CD14-positive monocyte (primary cell): ENCODE data around the gene PRDM11. TPM values are rescaled to one million over a fixed set of nuclear protein-coding genes. Genes with fewer than 3 reads are reported as not detected.

ENCODE experiments used
- DNase-seq, 3 donors: peaks; one replicate each; pipeline ENCODE4 v3.0.0-alpha.2; 2011 to 2022
- H2AFZ ChIP-seq: 2 replicates; pipeline ENCODE4 v1.6.0; 2012; ENCODE audit warnings: mild to moderate bottlenecking, low read depth, low read length, inconsistent platforms; ENCODE audit not compliant: insufficient read depth, poor library complexity, severe bottlenecking
- H3K27ac ChIP-seq, 2 donors: 1 replicate in 1 of 2; 2 replicates in 1 of 2; pipeline ENCODE4 v1.5.1; 2012 to 2013; ENCODE audit warnings: low read length in 2 of 2, control low read depth in 1 of 2, inconsistent platforms in 1 of 2, low read depth in 1 of 2, mild to moderate bottlenecking in 1 of 2
- H3K27me3 ChIP-seq, 2 donors: one replicate each; pipeline versions ENCODE4 v1.6.0 to v1.6.1; 2011 to 2013; ENCODE audit warnings: low read length in 2 of 2; ENCODE audit not compliant: control insufficient read depth in 2 of 2, insufficient read depth in 2 of 2
- H3K36me3 ChIP-seq, 2 donors: replicated peaks in 1 of 2; 1 replicate in 1 of 2; 2 replicates in 1 of 2; pipeline versions ENCODE4 v1.5.1 to v1.6.1; 2012 to 2013; ENCODE audit warnings: low read length in 2 of 2, control low read depth in 1 of 2, inconsistent platforms in 1 of 2, mild to moderate bottlenecking in 1 of 2; ENCODE audit not compliant: insufficient read depth in 2 of 2, control insufficient read depth in 1 of 2
- H3K4me1 ChIP-seq, 2 donors: 1 replicate in 1 of 2; 2 replicates in 1 of 2; pipeline versions ENCODE4 v1.5.1 to v1.6.1; 2012 to 2013; ENCODE audit warnings: low read length in 2 of 2, control low read depth in 1 of 2, inconsistent platforms in 1 of 2, mild to moderate bottlenecking in 1 of 2, moderate library complexity in 1 of 2; ENCODE audit not compliant: insufficient read depth in 2 of 2, control insufficient read depth in 1 of 2
- H3K4me2 ChIP-seq: replicated peaks from 2 replicates; pipeline ENCODE3; 2012; ENCODE audit warnings: low read length, moderate library complexity, mild to moderate bottlenecking; ENCODE audit not compliant: poor library complexity, severe bottlenecking; ENCODE audit errors: extremely low read depth
- H3K4me3 ChIP-seq, 3 experiments: fragments of 200-600 bp in 1 of 3; sonication (generic) in 1 of 3; replicated peaks in 1 of 3; 1 replicate in 2 of 3; 2 replicates in 1 of 3; pipeline ENCODE4 v1.5.1; 2011 to 2013; ENCODE audit warnings: low read length in 3 of 3, mild to moderate bottlenecking in 3 of 3, control low read depth in 2 of 3, low read depth in 2 of 3, inconsistent platforms in 1 of 3, moderate library complexity in 1 of 3
- H3K79me2 ChIP-seq: 2 replicates; pipeline ENCODE4 v1.6.0; 2012; ENCODE audit warnings: mild to moderate bottlenecking, control low read depth, inconsistent platforms, low read length, moderate library complexity; ENCODE audit not compliant: insufficient read depth
- H3K9ac ChIP-seq: 2 replicates; pipeline ENCODE4 v1.6.0; 2017; ENCODE audit warnings: low read length, mild to moderate bottlenecking; ENCODE audit not compliant: insufficient read depth, poor library complexity, severe bottlenecking
- H3K9me3 ChIP-seq, 2 donors: replicated peaks in 1 of 2; 1 replicate in 1 of 2; 2 replicates in 1 of 2; pipeline versions ENCODE4 v1.5.1 to v1.6.1; 2012 to 2013; ENCODE audit warnings: low read length in 2 of 2, control low read depth in 1 of 2; ENCODE audit not compliant: control insufficient read depth in 1 of 2, insufficient read depth in 1 of 2
- H4K20me1 ChIP-seq: 2 replicates; pipeline ENCODE4 v1.6.0; 2012; ENCODE audit warnings: mild to moderate bottlenecking, low read length, control low read depth, moderate library complexity; ENCODE audit not compliant: insufficient read depth
- H3K27ac Mint-ChIP-seq, 7 donors: one replicate each; pipeline ENCODE4 v1.8.0; 2020; ENCODE audit warnings: mild to moderate bottlenecking in 7 of 7, mixed read lengths in 7 of 7, moderate library complexity in 6 of 7, inconsistent platforms in 2 of 7
- H3K27me3 Mint-ChIP-seq, 3 donors: one replicate each; pipeline ENCODE4 v1.8.0; 2021 to 2022; ENCODE audit warnings: low read depth in 3 of 3, mild to moderate bottlenecking in 3 of 3, mixed read lengths in 3 of 3, moderate library complexity in 3 of 3, inconsistent platforms in 1 of 3
- H3K36me3 Mint-ChIP-seq, 2 donors: one replicate each; pipeline ENCODE4 v1.8.0; 2020; ENCODE audit warnings: mixed read lengths in 2 of 2, inconsistent platforms in 1 of 2, mild to moderate bottlenecking in 1 of 2
- H3K4me1 Mint-ChIP-seq: one replicate; pipeline ENCODE4 v1.8.0; 2020; ENCODE audit warnings: mild to moderate bottlenecking, mixed read lengths
- H3K4me3 Mint-ChIP-seq, 2 donors: one replicate each; pipeline ENCODE4 v1.8.0; 2020; ENCODE audit warnings: mild to moderate bottlenecking in 2 of 2, mixed read lengths in 2 of 2, moderate library complexity in 1 of 2
- H3K9me3 Mint-ChIP-seq, 7 donors: one replicate each; pipeline ENCODE4 v1.8.0; 2020 to 2022; ENCODE audit warnings: mixed read lengths in 7 of 7, mild to moderate bottlenecking in 6 of 7, moderate library complexity in 6 of 7, inconsistent platforms in 2 of 7
- CTCF ChIP-seq: fragments of 200-600 bp; IDR thresholded peaks from one replicate; pipeline ENCODE4 v1.8.0; 2022; ENCODE audit warnings: antibody characterized with exemption, mild to moderate bottlenecking
- WGBS: methylation state at CpG from one replicate; pipeline ENCODE4 v1.1.5; 2013; ENCODE audit warnings: missing lambda C conversion rate; ENCODE audit not compliant: insufficient coverage; 5-methylcytosine and 5-hydroxymethylcytosine counted together
- intact Hi-C, 2 donors: fragments of 100-400 bp; cut with micrococcal nuclease; formaldehyde crosslinking; loops; one replicate each; pipeline versions ENCODE4 v1.15.0 to v1.15.1; 2023
- polyA plus RNA-seq, 3 donors: library from polyadenylated mRNA; depleted of rRNA in 1 of 3; unstranded in 2 of 3; stranded (reverse) in 1 of 3; fragments of 300-500 nt in 2 of 3; fragments of >200 nt in 1 of 3; fragmentation: Illumina TruSeq in 2 of 3; gene quantifications; 1 replicate in 2 of 3; 2 replicates in 1 of 3; pipeline ENCODE4 v1.2.3, GENCODE V29; 2012 to 2021

PRDM11 gene
- polyA plus RNA-seq, 3 donors, result 0.48 to 1.8 TPM; not detected in 1

GRCh38 chr11:45279645-45280044 lies 133.2 kb downstream of the PRDM11 start:
- intact Hi-C loops, result no loop called here
- Mint-ChIP-seq H3K27me3 (peaks cover 15 to 37% (median 20%) of the 10 kb centered on the region in 3 donors), H3K9me3 (peaks cover 0 to 9% (median 2%) of the 10 kb centered on the region in 7 donors), H3K4me3 (no peak overlapping the region), H3K36me3 (no peaks in the 10 kb centered on the region), H3K4me1 (no peaks in the 10 kb centered on the region), H3K27ac (no peak overlapping the region)
- Histone ChIP-seq H3K4me3 (no peak overlapping the region), H3K27me3 (peaks cover 19 to 25% of the 10 kb centered on the region in 2 donors), H2AFZ (no peak overlapping the region), H3K36me3 (no peaks in the 10 kb centered on the region), H3K4me2 (no peak overlapping the region), H3K9me3 (no peaks in the 10 kb centered on the region), H3K9ac (no peak overlapping the region), H3K4me1 (no peaks in the 10 kb centered on the region), H3K27ac (no peak overlapping the region), H3K79me2 (no peaks in the 10 kb centered on the region), H4K20me1 (no peaks in the 10 kb centered on the region)
- DNase-seq, result no peak
- WGBS, result 100% methylated on average over 1 of the region's 2 CpGs
- TF ChIP-seq CTCF, result no peak

GRCh38 chr11:45280449-45280848 lies 134.0 kb downstream of the PRDM11 start:
- no peak overlapping the region for H2AFZ ChIP-seq
- H3K9me3 ChIP-seq, result no peaks in the 10 kb centered on the region
- Mint-ChIP-seq H3K9me3 (peaks cover 0 to 9% (median 2%) of the 10 kb centered on the region in 7 donors), H3K4me3 (no peak overlapping the region), H3K27me3 (peaks cover 23 to 42% (median 23%) of the 10 kb centered on the region in 3 donors), H3K27ac (no peak overlapping the region), H3K36me3 (no peaks in the 10 kb centered on the region), H3K4me1 (no peaks in the 10 kb centered on the region)
- H3K4me2 ChIP-seq, result no peak overlapping the region
- no peaks in the 10 kb centered on the region for H3K36me3 ChIP-seq
- intact Hi-C loops, result no loop called here
- no peak for DNase-seq
- H3K27ac ChIP-seq, result no peak overlapping the region
- no peak overlapping the region for H3K4me3 ChIP-seq
- H3K27me3 ChIP-seq, result peaks cover 27 to 33% of the 10 kb centered on the region in 2 donors
- no peak for TF ChIP-seq CTCF
- no peaks in the 10 kb centered on the region for H3K4me1 ChIP-seq
- H3K9ac ChIP-seq, result no peak overlapping the region
- no peaks in the 10 kb centered on the region for H3K79me2 ChIP-seq
- 58% methylated on average over 2 of the region's 3 CpGs for WGBS
- no peaks in the 10 kb centered on the region for H4K20me1 ChIP-seq
